HEK293T (cell line): ENCODE measurements around the gene RPP14.

Experiments used
- CTBP1 ChIP-seq: fragments of 450-650 bp; IDR thresholded peaks from 2 replicates; pipeline ENCODE4 v1.6.1; 2016; ENCODE audit warnings: borderline replicate concordance
- ELF4 ChIP-seq: fragments of 450-650 bp; IDR thresholded peaks from 2 replicates; pipeline ENCODE4 v1.6.1; 2017; ENCODE audit warnings: antibody characterized with exemption
- FOXA1 ChIP-seq: fragments of 450-650 bp; IDR thresholded peaks from 2 replicates; pipeline ENCODE4 v1.6.1; 2016; ENCODE audit warnings: mild to moderate bottlenecking
- FOXK2 ChIP-seq: fragments of 450-650 bp; IDR thresholded peaks from 2 replicates; pipeline ENCODE4 v1.6.1; 2016; ENCODE audit warnings: mild to moderate bottlenecking
- FOXM1 ChIP-seq: fragments of 450-650 bp; IDR thresholded peaks from 2 replicates; pipeline ENCODE4 v1.6.1; 2017; ENCODE audit warnings: mild to moderate bottlenecking, borderline replicate concordance
- L3MBTL2 ChIP-seq: fragments of 450-650 bp; conservative IDR thresholded peaks from 2 replicates; pipeline ENCODE4 v1.6.1; 2016; ENCODE audit warnings: mild to moderate bottlenecking
- LEF1 ChIP-seq: fragments of 450-650 bp; IDR thresholded peaks from 2 replicates; pipeline ENCODE4 v1.6.1; 2017; ENCODE audit warnings: mild to moderate bottlenecking, borderline replicate concordance
- NFRKB ChIP-seq: fragments of 450-650 bp; IDR thresholded peaks from 2 replicates; pipeline ENCODE4 v1.6.1; 2016; ENCODE audit warnings: mild to moderate bottlenecking, moderate library complexity
- SP1 ChIP-seq: fragments of 450-650 bp; IDR thresholded peaks from 2 replicates; pipeline ENCODE4 v1.6.1; 2017
- TARDBP ChIP-seq: fragments of 450-650 bp; IDR thresholded peaks from 2 replicates; pipeline ENCODE4 v1.6.1; 2016
- ZNF384 ChIP-seq: fragments of 450-650 bp; IDR thresholded peaks from 2 replicates; pipeline ENCODE4 v1.6.1; 2016

DNA sequence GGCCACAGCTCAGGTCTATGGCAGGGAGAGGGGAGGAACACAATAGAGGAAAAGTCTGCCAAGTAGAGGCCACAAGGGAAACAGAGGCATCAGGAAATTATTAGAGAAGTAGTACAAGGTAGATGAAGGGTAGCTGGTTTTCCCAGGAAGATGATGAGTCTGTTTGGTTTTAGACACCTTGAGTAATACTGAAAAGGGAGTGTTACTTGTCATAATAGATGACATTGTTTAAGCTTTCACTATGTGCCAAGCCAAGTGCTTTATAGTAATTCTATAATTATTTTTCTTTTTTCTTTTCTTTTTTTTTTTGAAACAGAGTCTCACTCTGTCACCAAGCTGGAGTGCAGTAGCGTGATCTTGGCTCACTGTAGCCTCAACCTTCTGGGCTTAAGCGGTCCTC is 40.3 kb downstream of the RPP14 start:
- TF ChIP-seq FOXK2 (no peak), FOXA1 (no peak), FOXM1 (no peak), L3MBTL2 (no peak), ZNF384 (no peak), NFRKB (no peak), LEF1 (no peak), SP1 (no peak), ELF4 (no peak), TARDBP (no peak), CTBP1 (no peak)
